Naive thymus-derived CD4-positive, alpha-beta T cell (primary cell): ENCODE measurements around the gene HM13. TPM values are rescaled to one million over a fixed set of nuclear protein-coding genes. Genes with fewer than 3 reads are reported as not detected.
A peak's percentile ranks its signal among the peaks of the same experiment; 100 is the strongest.
"Not testable (repeated sequence)": the region's sequence is repeated elsewhere in the genome, so short reads cannot be mapped to it uniquely, and the experiment has no call there.

Source experiments
- ATAC-seq: fragments of 150-1000 bp; cut with Tn5 transposase; 2 replicates; pipeline ENCODE4 v1.10.0; 2021; ENCODE audit warnings: mild to moderate bottlenecking, moderate library complexity
- CTCF ChIA-PET: fragments of 350-600 bp; sonication (Branson Sonifier 250); formaldehyde crosslinking; loops from one replicate; lab custom pipeline; 2021; ENCODE audit warnings: antibody characterized with exemption; lab: Charles Lee
- POLR2A ChIA-PET: fragments of 350-600 bp; sonication (Branson Sonifier 250); formaldehyde crosslinking; loops from one replicate; lab custom pipeline; 2021; ENCODE audit warnings: antibody characterized with exemption, inconsistent platforms; lab: Charles Lee
- DNase-seq, 9 donors: peaks; one replicate each; pipeline versions ENCODE4 v3.0.0 to v3.0.0-alpha.2; 2020 to 2022; ENCODE audit warnings: mixed read lengths in 1 of 9
- H3K27ac ChIP-seq: one replicate; pipeline ENCODE4 v1.7.0; 2013; ENCODE audit warnings: mild to moderate bottlenecking, low read depth, low read length, moderate library complexity
- H3K27me3 ChIP-seq, 2 donors: one replicate each; pipeline ENCODE4 v1.7.0; 2013; ENCODE audit warnings: low read length in 2 of 2, mild to moderate bottlenecking in 2 of 2, moderate library complexity in 2 of 2; ENCODE audit not compliant: control insufficient read depth in 2 of 2, insufficient read depth in 2 of 2
- H3K36me3 ChIP-seq, 3 experiments: 1 replicate in 2 of 3; 2 replicates in 1 of 3; pipeline ENCODE4 v1.7.0; 2013; ENCODE audit warnings: low read length in 3 of 3, mild to moderate bottlenecking in 3 of 3, moderate library complexity in 1 of 3; ENCODE audit not compliant: insufficient read depth in 3 of 3, control insufficient read depth in 2 of 3
- H3K4me1 ChIP-seq, 2 donors: one replicate each; pipeline ENCODE4 v1.7.0; 2013; ENCODE audit warnings: low read length in 2 of 2, mild to moderate bottlenecking in 2 of 2, moderate library complexity in 1 of 2; ENCODE audit not compliant: control insufficient read depth in 2 of 2, insufficient read depth in 2 of 2
- H3K4me3 ChIP-seq: 2 replicates; pipeline ENCODE4 v1.7.0; 2013; ENCODE audit warnings: mild to moderate bottlenecking, low read length
- H3K9me3 ChIP-seq, 3 experiments: 1 replicate in 2 of 3; 2 replicates in 1 of 3; pipeline ENCODE4 v1.7.0; 2013; ENCODE audit warnings: low read length in 3 of 3; ENCODE audit not compliant: control insufficient read depth in 2 of 3
- H3K27ac Mint-ChIP-seq, 9 donors: one replicate each; pipeline ENCODE4 v1.8.0; 2020 to 2022; ENCODE audit warnings: mixed read lengths in 9 of 9, mild to moderate bottlenecking in 8 of 9, moderate library complexity in 5 of 9, inconsistent platforms in 2 of 9
- H3K27me3 Mint-ChIP-seq, 5 donors: one replicate each; pipeline ENCODE4 v1.8.0; 2021 to 2022; ENCODE audit warnings: mixed read lengths in 5 of 5, mild to moderate bottlenecking in 1 of 5
- H3K36me3 Mint-ChIP-seq, 5 donors: one replicate each; pipeline ENCODE4 v1.8.0; 2020 to 2022; ENCODE audit warnings: mixed read lengths in 5 of 5, mild to moderate bottlenecking in 3 of 5, inconsistent platforms in 1 of 5
- H3K4me1 Mint-ChIP-seq, 7 donors: one replicate each; pipeline ENCODE4 v1.8.0; 2020 to 2022; ENCODE audit warnings: mixed read lengths in 7 of 7, mild to moderate bottlenecking in 3 of 7, inconsistent platforms in 1 of 7
- H3K4me3 Mint-ChIP-seq, 10 donors: one replicate each; pipeline ENCODE4 v1.8.0; 2020 to 2022; ENCODE audit warnings: mild to moderate bottlenecking in 10 of 10, mixed read lengths in 10 of 10, moderate library complexity in 6 of 10, inconsistent platforms in 2 of 10
- H3K9me3 Mint-ChIP-seq, 11 donors: one replicate each; pipeline ENCODE4 v1.8.0; 2020 to 2022; ENCODE audit warnings: mixed read lengths in 11 of 11, mild to moderate bottlenecking in 4 of 11, inconsistent platforms in 1 of 11, moderate library complexity in 1 of 11
- intact Hi-C, 2 donors: fragments of 100-400 bp; cut with micrococcal nuclease; formaldehyde crosslinking; loops; one replicate each; pipeline ENCODE4 v1.15.1; 2023
- polyA plus RNA-seq, 2 donors: library from polyadenylated mRNA; unstranded; fragments of 300-500 nt; fragmentation: Illumina TruSeq; gene quantifications; one replicate each; pipeline ENCODE4 v1.2.3, GENCODE V29; 2021
- total RNA-seq, 6 experiments: library from RNA in 5 of 6; stranded (reverse) in 5 of 6; gene quantifications; 1 replicate in 5 of 6; 2 replicates in 1 of 6; pipeline ENCODE4 v1.2.3 and lab custom pipeline; 2021 to 2026

HM13 gene
- total and polyA plus RNA-seq, 7 experiments from 2014 or later = 102 to 197 (median 133) TPM

DNA sequence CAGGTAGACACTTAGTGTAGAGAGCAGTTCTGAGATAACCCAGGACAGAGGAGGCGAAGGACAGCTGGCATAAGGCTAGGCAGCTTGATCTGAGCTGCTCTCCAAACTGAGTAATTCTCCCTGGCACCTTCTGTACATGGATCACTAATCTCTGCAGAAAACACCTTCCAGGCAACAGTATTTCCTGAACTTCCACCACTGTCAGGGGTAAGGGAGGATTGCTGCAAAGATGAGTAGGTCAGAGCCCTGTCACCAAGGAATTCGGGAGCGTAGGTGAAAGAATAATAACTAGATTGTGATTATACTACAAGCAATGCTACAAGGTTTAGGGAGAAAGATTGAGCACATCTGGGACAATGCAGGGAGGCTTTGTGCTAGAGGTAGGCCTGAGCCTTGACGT lies 1.9 kb downstream of the HM13 start:
- no peaks in the 10 kb centered on the region for H3K9me3 ChIP-seq
- peaks cover 0 to 24% (median 0%) of the 10 kb centered on the region in 3 experiments for H3K36me3 ChIP-seq
- POLR2A ChIA-PET = interaction anchor here (1.0 kb wide), 1 partner anchor 31 kb away, joined by 3 read pairs; a partner anchor contains a TSS
- Mint-ChIP-seq H3K4me3 (no peak overlapping the region), H3K9me3 (no peaks in the 10 kb centered on the region), H3K4me1 (peaks cover 16 to 30% (median 22%) of the 10 kb centered on the region in 7 donors), H3K36me3 (peaks cover 0 to 14% (median 5%) of the 10 kb centered on the region in 5 donors), H3K27ac (no peak overlapping the region), H3K27me3 (no peaks in the 10 kb centered on the region)
- H3K27ac ChIP-seq = peak overlapping the region; percentile 28
- peaks cover 26% of the 10 kb centered on the region in 2 donors for H3K4me1 ChIP-seq
- intact Hi-C loops = loop anchor here in 1 of 2 donors (10.0 kb wide), 1 partner anchor 1231 kb away; no protein-coding TSS in a partner anchor
- DNase-seq (no peak), ATAC-seq (no peak)
- CTCF ChIA-PET = interaction anchor here (1.9 kb wide), 1 partner anchor 96 kb away, joined by 6 read pairs; no protein-coding TSS in a partner anchor
- H3K27me3 ChIP-seq = no peaks in the 10 kb centered on the region
- peak overlapping the region; percentile 90 for H3K4me3 ChIP-seq

- POLR2A ChIA-PET = interaction anchor here (1.0 kb wide), 1 partner anchor 30 kb away, joined by 3 read pairs; a partner anchor contains a TSS
- no peak for DNase-seq
Measured at GRCh38 chr20:31516651-31517050, 2.4 kb downstream of the HM13 start.

DNA sequence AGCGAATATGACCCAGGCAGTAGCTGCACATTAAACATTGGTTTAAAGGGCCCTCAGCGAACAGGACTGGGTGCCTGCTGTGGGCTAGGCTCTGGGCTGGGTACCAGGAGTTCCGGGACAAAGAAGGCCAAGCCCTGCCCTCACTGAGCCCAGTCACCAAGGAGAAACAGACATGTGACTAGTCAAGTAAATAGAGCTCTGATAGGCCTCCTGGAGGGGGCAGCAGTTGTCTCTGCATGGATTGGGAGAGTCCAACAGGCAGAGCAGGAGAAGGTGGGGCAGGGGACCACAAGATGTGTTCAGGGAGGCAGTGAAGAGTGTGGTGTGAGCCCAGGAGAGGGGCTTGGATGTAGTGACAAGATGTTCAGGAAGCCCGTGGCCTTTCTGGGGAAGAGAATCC lies 3.1 kb downstream of the HM13 start:
- Histone ChIP-seq H3K4me3 (no peak overlapping the region), H3K36me3 (peaks cover 0 to 25% (median 0%) of the 10 kb centered on the region in 3 experiments), H3K9me3 (no peaks in the 10 kb centered on the region), H3K27ac (no peak overlapping the region), H3K27me3 (no peaks in the 10 kb centered on the region), H3K4me1 (peaks cover 26% of the 10 kb centered on the region in 2 donors)
- POLR2A ChIA-PET = no interaction called here
- Mint-ChIP-seq H3K36me3 (peaks cover 0 to 14% (median 5%) of the 10 kb centered on the region in 5 donors), H3K9me3 (no peaks in the 10 kb centered on the region), H3K4me1 (peaks cover 21 to 38% (median 28%) of the 10 kb centered on the region in 7 donors), H3K27me3 (no peaks in the 10 kb centered on the region), H3K4me3 (no peak overlapping the region), H3K27ac (no peak overlapping the region)
- no peak for ATAC-seq
- CTCF ChIA-PET = interaction anchor here (0.5 kb wide), 1 partner anchor 14 kb away, joined by 3 read pairs; no protein-coding TSS in a partner anchor
- intact Hi-C loops = loop anchor here in 1 of 2 donors (10.0 kb wide), 1 partner anchor 1233 kb away; no protein-coding TSS in a partner anchor
- no peak for DNase-seq

More at GRCh38 chr20:31516651-31517050, 2.4 kb downstream of the HM13 start:
- no peaks in the 10 kb centered on the region for H3K9me3 ChIP-seq
- H3K27ac ChIP-seq = no peak overlapping the region
- H3K4me1 ChIP-seq = peaks cover 26% of the 10 kb centered on the region in 2 donors
- Mint-ChIP-seq H3K4me1 (peaks cover 16 to 31% (median 23%) of the 10 kb centered on the region in 7 donors), H3K9me3 (no peaks in the 10 kb centered on the region), H3K36me3 (peaks cover 0 to 14% (median 5%) of the 10 kb centered on the region in 5 donors), H3K4me3 (no peak overlapping the region), H3K27ac (no peak overlapping the region), H3K27me3 (no peaks in the 10 kb centered on the region)
- H3K4me3 ChIP-seq = no peak overlapping the region
- ATAC-seq = no peak
- no peaks in the 10 kb centered on the region for H3K27me3 ChIP-seq
- peaks cover 0 to 25% (median 0%) of the 10 kb centered on the region in 3 experiments for H3K36me3 ChIP-seq
- intact Hi-C loops = loop anchor here in 1 of 2 donors (10.0 kb wide), 1 partner anchor 1232 kb away; no protein-coding TSS in a partner anchor
- CTCF ChIA-PET = interaction anchor here (0.5 to 1.9 kb wide), 2 partner anchors 15 to 96 kb away, joined by 3 to 6 read pairs; no protein-coding TSS in a partner anchor

GRCh38 chr20:31521267-31521666 lies 7.0 kb downstream of the HM13 start:
- H3K4me3 Mint-ChIP-seq, H3K9me3 Mint-ChIP-seq, H3K4me3 ChIP-seq, POLR2A ChIA-PET, H3K27me3 ChIP-seq, intact Hi-C loops, H3K27ac ChIP-seq, DNase-seq, H3K27me3 Mint-ChIP-seq, H3K9me3 ChIP-seq: not testable (repeated sequence)
- Mint-ChIP-seq H3K4me1 (peaks cover 22 to 51% (median 39%) of the 10 kb centered on the region in 7 donors), H3K36me3 (peaks cover 0 to 19% (median 10%) of the 10 kb centered on the region in 5 donors), H3K27ac (peak overlapping the region in 1 of 9 donors; percentile 31)
- Histone ChIP-seq H3K36me3 (peaks cover 0 to 25% (median 0%) of the 10 kb centered on the region in 3 experiments), H3K4me1 (peaks cover 11 to 13% of the 10 kb centered on the region in 2 donors)
- CTCF ChIA-PET = interaction anchor here (0.7 kb wide), 1 partner anchor 207 kb away, joined by 3 read pairs; no protein-coding TSS in a partner anchor
- ATAC-seq = peak; percentile 28

DNA sequence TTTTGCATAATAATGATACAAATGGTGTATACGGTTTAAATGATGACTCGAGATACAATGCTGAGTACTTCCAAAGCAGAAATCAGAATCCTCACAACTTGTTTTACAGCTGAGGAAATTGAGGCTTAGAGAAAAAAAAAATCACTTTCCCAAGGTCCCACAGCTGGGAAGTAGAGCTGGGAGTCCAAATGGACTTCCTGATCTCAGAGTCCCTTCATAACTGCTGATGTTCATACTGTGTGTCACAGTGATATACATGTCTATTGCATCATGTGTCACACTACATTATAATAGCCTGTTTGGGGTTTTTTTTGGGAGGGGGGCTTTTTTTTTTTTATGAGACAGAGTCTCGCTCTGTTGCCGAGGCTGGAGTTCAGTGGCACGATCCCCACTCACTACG lies 8.5 kb downstream of the HM13 start:
- Mint-ChIP-seq H3K9me3 (no peaks in the 10 kb centered on the region), H3K4me1 (peaks cover 22 to 56% (median 44%) of the 10 kb centered on the region in 7 donors), H3K36me3 (peaks cover 3 to 31% (median 11%) of the 10 kb centered on the region in 5 donors), H3K27me3 (no peaks in the 10 kb centered on the region), H3K27ac (no peak overlapping the region), H3K4me3 (no peak overlapping the region)
- no peaks in the 10 kb centered on the region for H3K9me3 ChIP-seq
- ATAC-seq (peak; percentile 22), DNase-seq (no peak)
- ChIA-PET POLR2A (interaction anchor here (0.6 kb wide), 1 partner anchor 593 kb away, joined by 3 read pairs; no protein-coding TSS in a partner anchor), CTCF (no interaction called here)
- no peaks in the 10 kb centered on the region for H3K4me1 ChIP-seq
- peaks cover 0 to 33% (median 0%) of the 10 kb centered on the region in 3 experiments for H3K36me3 ChIP-seq
- H3K27me3 ChIP-seq = no peaks in the 10 kb centered on the region
- H3K27ac ChIP-seq = no peak overlapping the region
- intact Hi-C loops = no loop called here
- no peak overlapping the region for H3K4me3 ChIP-seq

GRCh38 chr20:31523361-31524283 lies 9.4 kb downstream of the HM13 start:
- Histone ChIP-seq H3K27ac (no peak overlapping the region), H3K4me3 (no peak overlapping the region), H3K36me3 (peaks cover 0 to 38% (median 0%) of the 10 kb centered on the region in 3 experiments), H3K9me3 (no peaks in the 10 kb centered on the region), H3K27me3 (no peaks in the 10 kb centered on the region), H3K4me1 (no peaks in the 10 kb centered on the region)
- intact Hi-C loops = no loop called here
- H3K36me3 Mint-ChIP-seq = peaks cover 3 to 35% (median 11%) of the 10 kb centered on the region in 5 donors
- DNase-seq (no peak), ATAC-seq (peak; percentile 87)
- ChIA-PET POLR2A (no interaction called here), CTCF (no interaction called here)
- peak overlapping the region in 3 of 9 donors; percentile 13 to 59 (median 51) for H3K27ac Mint-ChIP-seq
- no peaks in the 10 kb centered on the region for H3K9me3 Mint-ChIP-seq
- H3K4me1 Mint-ChIP-seq = peaks cover 22 to 56% (median 43%) of the 10 kb centered on the region in 7 donors
- H3K27me3 Mint-ChIP-seq = no peaks in the 10 kb centered on the region
- H3K4me3 Mint-ChIP-seq = no peak overlapping the region
